CD14-positive monocyte (primary cell): ENCODE data around the gene TICRR. TPM values are rescaled to one million over a fixed set of nuclear protein-coding genes. Genes with fewer than 3 reads are reported as not detected.

Experiments used
- DNase-seq, 3 donors: peaks; one replicate each; pipeline ENCODE4 v3.0.0-alpha.2; 2011 to 2022
- H2AFZ ChIP-seq: 2 replicates; pipeline ENCODE4 v1.6.0; 2012; ENCODE audit warnings: mild to moderate bottlenecking, low read depth, low read length, inconsistent platforms; ENCODE audit not compliant: insufficient read depth, poor library complexity, severe bottlenecking
- H3K27ac ChIP-seq, 2 donors: 1 replicate in 1 of 2; 2 replicates in 1 of 2; pipeline ENCODE4 v1.5.1; 2012 to 2013; ENCODE audit warnings: low read length in 2 of 2, control low read depth in 1 of 2, inconsistent platforms in 1 of 2, low read depth in 1 of 2, mild to moderate bottlenecking in 1 of 2
- H3K27me3 ChIP-seq, 2 donors: one replicate each; pipeline versions ENCODE4 v1.6.0 to v1.6.1; 2011 to 2013; ENCODE audit warnings: low read length in 2 of 2; ENCODE audit not compliant: control insufficient read depth in 2 of 2, insufficient read depth in 2 of 2
- H3K36me3 ChIP-seq, 2 donors: replicated peaks in 1 of 2; 1 replicate in 1 of 2; 2 replicates in 1 of 2; pipeline versions ENCODE4 v1.5.1 to v1.6.1; 2012 to 2013; ENCODE audit warnings: low read length in 2 of 2, control low read depth in 1 of 2, inconsistent platforms in 1 of 2, mild to moderate bottlenecking in 1 of 2; ENCODE audit not compliant: insufficient read depth in 2 of 2, control insufficient read depth in 1 of 2
- H3K4me1 ChIP-seq, 2 donors: 1 replicate in 1 of 2; 2 replicates in 1 of 2; pipeline versions ENCODE4 v1.5.1 to v1.6.1; 2012 to 2013; ENCODE audit warnings: low read length in 2 of 2, control low read depth in 1 of 2, inconsistent platforms in 1 of 2, mild to moderate bottlenecking in 1 of 2, moderate library complexity in 1 of 2; ENCODE audit not compliant: insufficient read depth in 2 of 2, control insufficient read depth in 1 of 2
- H3K4me2 ChIP-seq: replicated peaks from 2 replicates; pipeline ENCODE3; 2012; ENCODE audit warnings: low read length, moderate library complexity, mild to moderate bottlenecking; ENCODE audit not compliant: poor library complexity, severe bottlenecking; ENCODE audit errors: extremely low read depth
- H3K4me3 ChIP-seq, 3 experiments: fragments of 200-600 bp in 1 of 3; sonication (generic) in 1 of 3; replicated peaks in 1 of 3; 1 replicate in 2 of 3; 2 replicates in 1 of 3; pipeline ENCODE4 v1.5.1; 2011 to 2013; ENCODE audit warnings: low read length in 3 of 3, mild to moderate bottlenecking in 3 of 3, control low read depth in 2 of 3, low read depth in 2 of 3, inconsistent platforms in 1 of 3, moderate library complexity in 1 of 3
- H3K79me2 ChIP-seq: 2 replicates; pipeline ENCODE4 v1.6.0; 2012; ENCODE audit warnings: mild to moderate bottlenecking, control low read depth, inconsistent platforms, low read length, moderate library complexity; ENCODE audit not compliant: insufficient read depth
- H3K9ac ChIP-seq: 2 replicates; pipeline ENCODE4 v1.6.0; 2017; ENCODE audit warnings: low read length, mild to moderate bottlenecking; ENCODE audit not compliant: insufficient read depth, poor library complexity, severe bottlenecking
- H3K9me3 ChIP-seq, 2 donors: replicated peaks in 1 of 2; 1 replicate in 1 of 2; 2 replicates in 1 of 2; pipeline versions ENCODE4 v1.5.1 to v1.6.1; 2012 to 2013; ENCODE audit warnings: low read length in 2 of 2, control low read depth in 1 of 2; ENCODE audit not compliant: control insufficient read depth in 1 of 2, insufficient read depth in 1 of 2
- H4K20me1 ChIP-seq: 2 replicates; pipeline ENCODE4 v1.6.0; 2012; ENCODE audit warnings: mild to moderate bottlenecking, low read length, control low read depth, moderate library complexity; ENCODE audit not compliant: insufficient read depth
- H3K27ac Mint-ChIP-seq, 7 donors: one replicate each; pipeline ENCODE4 v1.8.0; 2020; ENCODE audit warnings: mild to moderate bottlenecking in 7 of 7, mixed read lengths in 7 of 7, moderate library complexity in 6 of 7, inconsistent platforms in 2 of 7
- H3K27me3 Mint-ChIP-seq, 3 donors: one replicate each; pipeline ENCODE4 v1.8.0; 2021 to 2022; ENCODE audit warnings: low read depth in 3 of 3, mild to moderate bottlenecking in 3 of 3, mixed read lengths in 3 of 3, moderate library complexity in 3 of 3, inconsistent platforms in 1 of 3
- H3K36me3 Mint-ChIP-seq, 2 donors: one replicate each; pipeline ENCODE4 v1.8.0; 2020; ENCODE audit warnings: mixed read lengths in 2 of 2, inconsistent platforms in 1 of 2, mild to moderate bottlenecking in 1 of 2
- H3K4me1 Mint-ChIP-seq: one replicate; pipeline ENCODE4 v1.8.0; 2020; ENCODE audit warnings: mild to moderate bottlenecking, mixed read lengths
- H3K4me3 Mint-ChIP-seq, 2 donors: one replicate each; pipeline ENCODE4 v1.8.0; 2020; ENCODE audit warnings: mild to moderate bottlenecking in 2 of 2, mixed read lengths in 2 of 2, moderate library complexity in 1 of 2
- H3K9me3 Mint-ChIP-seq, 7 donors: one replicate each; pipeline ENCODE4 v1.8.0; 2020 to 2022; ENCODE audit warnings: mixed read lengths in 7 of 7, mild to moderate bottlenecking in 6 of 7, moderate library complexity in 6 of 7, inconsistent platforms in 2 of 7
- CTCF ChIP-seq: fragments of 200-600 bp; IDR thresholded peaks from one replicate; pipeline ENCODE4 v1.8.0; 2022; ENCODE audit warnings: antibody characterized with exemption, mild to moderate bottlenecking
- WGBS: methylation state at CpG from one replicate; pipeline ENCODE4 v1.1.5; 2013; ENCODE audit warnings: missing lambda C conversion rate; ENCODE audit not compliant: insufficient coverage; 5-methylcytosine and 5-hydroxymethylcytosine counted together
- intact Hi-C, 2 donors: fragments of 100-400 bp; cut with micrococcal nuclease; formaldehyde crosslinking; loops; one replicate each; pipeline versions ENCODE4 v1.15.0 to v1.15.1; 2023
- polyA plus RNA-seq, 3 donors: library from polyadenylated mRNA; depleted of rRNA in 1 of 3; unstranded in 2 of 3; stranded (reverse) in 1 of 3; fragments of 300-500 nt in 2 of 3; fragments of >200 nt in 1 of 3; fragmentation: Illumina TruSeq in 2 of 3; gene quantifications; 1 replicate in 2 of 3; 2 replicates in 1 of 3; pipeline ENCODE4 v1.2.3, GENCODE V29; 2012 to 2021

TICRR gene
- polyA plus RNA-seq, 3 donors = not detected

- Histone ChIP-seq H3K36me3 (no peaks in the 10 kb centered on the region), H3K27ac (no peak overlapping the region), H3K9me3 (no peaks in the 10 kb centered on the region), H3K9ac (no peak overlapping the region), H4K20me1 (no peaks in the 10 kb centered on the region), H2AFZ (no peak overlapping the region), H3K79me2 (no peaks in the 10 kb centered on the region), H3K4me3 (no peak overlapping the region), H3K27me3 (no peaks in the 10 kb centered on the region), H3K4me2 (no peak overlapping the region), H3K4me1 (no peaks in the 10 kb centered on the region)
- peaks cover 0 to 1% (median 0%) of the 10 kb centered on the region in 7 donors for H3K9me3 Mint-ChIP-seq
- H3K36me3 Mint-ChIP-seq = no peaks in the 10 kb centered on the region
- peak overlapping the region in 1 of 7 donors; percentile 45 for H3K27ac Mint-ChIP-seq
- no peak for TF ChIP-seq CTCF
- no peak overlapping the region for H3K4me3 Mint-ChIP-seq
- intact Hi-C loops = no loop called here
- peaks cover 2% of the 10 kb centered on the region in 3 donors for H3K27me3 Mint-ChIP-seq
- WGBS = no CpG with 5 or more reads among the region's 6 CpGs
- DNase-seq = no peak
- H3K4me1 Mint-ChIP-seq = no peaks in the 10 kb centered on the region
Observed at GRCh38 chr15:89675606-89676005, 100.3 kb downstream of the TICRR start.

- no peak for DNase-seq
- no peaks in the 10 kb centered on the region for H3K27me3 ChIP-seq
- H3K9ac ChIP-seq = no peak overlapping the region
- Mint-ChIP-seq H3K27me3 (peaks cover 2% of the 10 kb centered on the region in 3 donors), H3K4me3 (no peak overlapping the region), H3K9me3 (peaks cover 0 to 1% (median 0%) of the 10 kb centered on the region in 7 donors), H3K36me3 (no peaks in the 10 kb centered on the region), H3K4me1 (no peaks in the 10 kb centered on the region), H3K27ac (peak overlapping the region in 1 of 7 donors; percentile 45)
- H4K20me1 ChIP-seq = no peaks in the 10 kb centered on the region
- intact Hi-C loops = no loop called here
- H3K79me2 ChIP-seq = no peaks in the 10 kb centered on the region
- H3K27ac ChIP-seq = no peak overlapping the region
- H2AFZ ChIP-seq = no peak overlapping the region
- no peak overlapping the region for H3K4me2 ChIP-seq
- no peak for TF ChIP-seq CTCF
- no peaks in the 10 kb centered on the region for H3K36me3 ChIP-seq
- no peak overlapping the region for H3K4me3 ChIP-seq
- WGBS = no CpG with 5 or more reads among the region's 1 CpG
- no peaks in the 10 kb centered on the region for H3K9me3 ChIP-seq
- H3K4me1 ChIP-seq = no peaks in the 10 kb centered on the region
Observed at GRCh38 chr15:89677381-89677780, 102.1 kb downstream of the TICRR start.

Other genes starting within 250 kb of the TICRR start
- 10 to 100 TPM; 19.2 to 66.7 (median 21.6) TPM for gene POLG, start 240.6 kb upstream of the TICRR start, polyA plus RNA-seq
- not detected for gene RHCG, start 78.9 kb upstream of the TICRR start, polyA plus RNA-seq
- gene KIF7, start 80.0 kb downstream of the TICRR start, polyA plus RNA-seq = not detected
- under 1 TPM in 1 of 3 donors, not detected in 2; 0.12 TPM for gene PLIN1, start 103.9 kb downstream of the TICRR start, polyA plus RNA-seq
- under 1 TPM; 0.72 to 0.84 (median 0.75) TPM for gene PEX11A, start 115.3 kb downstream of the TICRR start, polyA plus RNA-seq
- gene WDR93, start 115.3 kb downstream of the TICRR start, polyA plus RNA-seq = not detected
- 1 to 10 TPM in 1 of 3 donors, under 1 TPM in 2; 0.04 to 1.2 (median 0.06) TPM for gene MESP1, start 175.8 kb downstream of the TICRR start, polyA plus RNA-seq
- under 1 TPM in 1 of 3 donors, not detected in 2; 0.67 TPM for gene MESP2, start 200.9 kb downstream of the TICRR start, polyA plus RNA-seq
- gene ANPEP, start 239.4 kb downstream of the TICRR start, polyA plus RNA-seq = 100 to 1,000 TPM in 2 of 3 donors, 10 to 100 TPM in 1; 58.4 to 364 (median 108) TPM